MV-4-11 (cell line): ENCODE data around the gene TM4SF5.
A peak's percentile ranks its signal among the peaks of the same experiment; 100 is the strongest.
"Not testable (repeated sequence)": the region's sequence is repeated elsewhere in the genome, so short reads cannot be mapped to it uniquely, and the experiment has no call there.

Experiments used
- DNase-seq: peaks from one replicate; lab custom pipeline; 2025; lab: John Stamatoyannopoulos, UW

TM4SF5 gene

GRCh38 chr17:4789951-4790704 is 18.4 kb downstream of the TM4SF5 start:
- DNase-seq, result peak; percentile 66

GRCh38 chr17:4790705-4791088 is 19.0 kb downstream of the TM4SF5 start:
- DNase-seq, result no peak

GRCh38 chr17:4795168-4795567 is 23.5 kb downstream of the TM4SF5 start:
- no peak for DNase-seq

DNA sequence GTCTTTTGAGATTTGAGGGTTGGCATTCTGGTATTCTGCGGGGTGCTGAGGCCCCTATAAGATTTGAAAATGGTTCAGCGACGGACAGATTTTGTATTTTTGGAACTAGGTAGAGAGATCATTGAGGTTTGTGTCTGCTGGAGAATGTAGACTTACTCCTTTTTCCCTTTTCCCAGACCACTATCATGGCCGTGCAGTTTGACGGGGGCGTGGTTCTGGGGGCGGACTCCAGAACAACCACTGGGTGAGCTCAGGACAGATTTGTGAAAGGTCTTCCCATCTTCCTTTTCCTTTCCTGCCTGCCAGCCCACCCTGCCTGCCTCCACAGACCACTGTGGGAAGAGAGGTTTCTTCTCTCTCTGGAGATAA is 24.9 kb downstream of the TM4SF5 start:
- DNase-seq, result no peak

GRCh38 chr17:4800462-4801196 is 28.9 kb downstream of the TM4SF5 start:
- DNase-seq, result no peak

DNA sequence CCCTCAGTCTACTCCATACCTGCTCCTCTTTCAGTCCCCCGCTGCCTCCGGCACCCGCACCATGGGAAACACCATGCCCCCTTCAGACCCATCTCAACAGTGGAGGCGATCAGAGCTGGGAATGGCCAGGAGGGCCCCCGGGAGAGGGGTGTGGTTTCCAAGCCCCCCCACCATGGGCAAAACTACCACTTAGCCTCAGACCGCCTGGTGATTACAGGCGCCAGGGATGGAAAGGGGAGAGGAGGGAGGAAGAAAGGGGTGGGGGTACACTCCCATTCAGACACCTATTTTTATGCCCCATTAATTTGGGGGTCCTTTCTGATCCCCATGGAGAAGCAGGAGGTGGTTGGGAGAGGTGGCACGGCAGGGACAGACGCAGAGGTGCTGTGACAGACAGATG is 30.5 kb downstream of the TM4SF5 start, which contains the start of gene C17orf114:
Gene C17orf114 (minus strand): TSS at position 101 of the 400 bp plus-strand sequence.
- DNase-seq, result no peak

GRCh38 chr17:4806456-4806776 is 34.7 kb downstream of the TM4SF5 start:
- DNase-seq, result no peak

DNA sequence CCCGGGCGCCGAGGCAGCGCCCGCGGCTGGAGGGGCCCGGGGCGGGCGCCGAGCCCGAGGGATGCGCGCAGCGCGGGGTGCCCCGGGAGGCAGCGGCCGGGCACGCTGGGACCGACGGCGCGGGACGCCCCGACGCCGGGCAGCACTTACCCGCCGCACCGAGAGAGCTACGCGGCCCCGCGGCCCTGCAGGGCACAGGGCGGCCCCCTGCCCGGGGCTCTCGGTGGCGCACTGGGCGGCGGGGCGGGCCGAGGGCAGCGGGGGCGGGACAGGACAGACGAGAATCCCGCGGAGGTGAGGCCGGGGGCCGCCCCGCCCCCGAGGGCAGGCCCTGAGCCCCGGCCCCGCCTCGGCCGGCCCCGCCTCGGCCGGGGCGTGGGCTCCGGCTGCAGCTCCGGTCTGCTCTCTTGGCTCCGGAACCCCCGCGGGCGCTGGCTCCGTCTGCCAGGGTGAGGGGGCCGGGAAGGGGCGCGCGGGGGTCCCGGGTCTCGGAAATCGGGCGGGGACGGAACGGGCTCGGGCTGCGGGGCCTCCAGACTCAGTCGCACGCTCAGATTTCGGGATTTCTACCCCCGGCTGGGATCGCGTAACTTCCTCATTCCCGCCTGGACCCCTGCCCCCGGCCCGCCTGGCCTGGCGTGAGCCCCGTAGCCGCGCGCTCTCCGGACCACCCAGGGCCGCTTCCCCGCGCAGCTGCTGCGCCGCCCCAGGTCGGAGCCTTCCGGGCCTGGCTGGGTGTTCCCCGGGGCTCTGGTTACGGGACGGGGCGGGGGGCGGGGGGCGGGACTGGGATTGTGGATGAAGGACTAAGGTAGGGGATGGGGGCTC is 35.3 kb downstream of the TM4SF5 start, which contains the start of gene PLD2:
Gene PLD2 (plus strand): TSS at position 376 of the 828 bp plus-strand sequence. CDS start 621 bp downstream, outside the sequence.
- DNase-seq, result peak; percentile 54

GRCh38 chr17:4807605-4808377 is 36.1 kb downstream of the TM4SF5 start:
- DNase-seq, result no peak

GRCh38 chr17:4808378-4808767 is 36.7 kb downstream of the TM4SF5 start:
- no peak for DNase-seq

DNA sequence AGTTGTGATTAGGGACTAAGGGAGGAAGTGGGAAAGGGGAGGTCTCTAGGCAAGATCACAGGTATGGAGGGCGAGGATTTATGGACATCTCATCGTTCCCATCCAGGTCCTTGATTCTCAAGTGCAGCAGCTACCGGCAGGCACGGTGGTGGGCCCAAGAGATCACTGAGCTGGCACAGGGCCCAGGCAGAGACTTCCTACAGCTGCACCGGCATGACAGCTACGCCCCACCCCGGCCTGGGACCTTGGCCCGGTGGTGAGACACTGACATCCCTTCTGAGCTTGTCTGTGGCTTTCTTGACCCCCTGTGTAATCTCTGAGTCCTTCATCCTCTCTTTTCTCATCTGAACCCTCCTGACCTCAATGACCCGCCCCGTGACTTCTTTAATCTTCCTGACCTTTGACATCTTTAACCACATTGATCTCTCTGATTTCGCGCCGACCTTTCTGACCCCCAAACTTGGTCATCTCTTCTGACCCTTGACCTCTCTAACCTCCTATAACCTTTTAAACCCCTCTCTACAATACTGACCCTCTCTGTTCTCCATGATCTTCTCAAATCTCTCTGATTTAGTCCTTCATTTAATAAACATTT is 39.1 kb downstream of the TM4SF5 start:
- no peak for DNase-seq

DNA sequence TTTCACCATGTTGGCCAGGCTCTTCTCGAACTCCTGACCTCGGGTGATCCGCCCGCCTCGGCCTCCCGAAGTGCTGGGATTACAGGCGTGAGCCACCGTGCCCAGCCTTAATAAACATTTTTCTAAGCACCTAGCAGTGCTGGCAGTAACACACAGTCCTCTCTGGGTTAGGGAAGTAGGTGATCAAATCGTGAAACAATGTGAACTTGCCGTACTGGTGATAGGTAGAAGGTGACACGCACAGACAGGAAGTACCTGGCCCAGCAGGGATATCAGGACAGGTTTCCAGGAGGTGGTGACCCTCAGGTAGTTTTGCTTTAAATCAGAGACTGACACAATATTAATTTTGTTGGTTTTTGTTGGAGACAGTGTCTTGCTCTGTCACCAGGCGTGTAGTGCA is 39.8 kb downstream of the TM4SF5 start:
- DNase-seq, result no peak

- DNase-seq, result no peak
Measured at GRCh38 chr17:4812690-4813089, 41.0 kb downstream of the TM4SF5 start.

DNA sequence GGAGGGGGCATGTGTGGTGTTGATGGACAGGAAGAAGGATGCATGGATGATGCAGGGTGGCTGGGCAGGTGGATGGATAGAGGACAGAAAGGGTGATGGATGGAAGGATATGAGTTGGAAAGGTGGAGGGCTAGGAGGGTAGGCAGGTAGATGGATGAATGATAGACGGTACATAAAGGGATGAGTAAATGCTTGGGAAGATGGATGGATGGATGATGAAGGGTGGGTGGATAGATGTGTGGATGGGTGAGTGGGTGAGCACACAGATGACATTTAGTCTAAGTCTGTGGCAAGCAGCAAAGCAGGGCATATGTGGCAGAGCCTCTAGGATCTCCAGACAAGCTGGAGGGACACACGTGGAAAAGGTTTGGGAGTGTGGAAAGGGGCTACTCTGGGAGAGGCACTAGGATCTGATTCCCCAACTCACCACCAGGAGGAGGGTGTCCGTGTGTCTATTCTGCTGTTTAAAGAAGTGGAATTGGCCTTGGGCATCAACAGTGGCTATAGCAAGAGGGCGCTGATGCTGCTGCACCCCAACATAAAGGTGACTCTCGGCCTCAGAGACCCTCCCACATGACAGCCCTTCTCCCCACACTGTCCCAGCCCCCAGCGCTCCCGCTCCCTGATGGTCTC is 43.5 kb downstream of the TM4SF5 start:
- DNase-seq, result no peak

DNA sequence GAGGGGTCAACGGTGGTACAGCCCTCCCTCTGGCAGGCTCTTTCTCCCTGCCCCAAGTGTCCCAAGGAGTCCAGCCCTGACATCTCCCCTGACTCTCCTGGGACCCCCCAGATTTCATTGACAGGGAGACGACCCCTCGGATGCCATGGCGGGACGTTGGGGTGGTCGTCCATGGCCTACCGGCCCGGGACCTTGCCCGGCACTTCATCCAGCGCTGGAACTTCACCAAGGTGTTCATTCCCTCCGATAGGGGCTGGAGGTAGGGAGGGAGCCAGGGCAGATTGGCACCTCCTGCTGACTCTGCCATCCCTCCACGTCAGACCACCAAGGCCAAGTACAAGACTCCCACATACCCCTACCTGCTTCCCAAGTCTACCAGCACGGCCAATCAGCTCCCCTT is 45.1 kb downstream of the TM4SF5 start:
- DNase-seq, result no peak

GRCh38 chr17:4818276-4818675 is 46.6 kb downstream of the TM4SF5 start:
- DNase-seq, result no peak

GRCh38 chr17:4822835-4823234 is 51.1 kb downstream of the TM4SF5 start:
- DNase-seq, result no peak

GRCh38 chr17:4823373-4824089 is 51.8 kb downstream of the TM4SF5 start:
- DNase-seq, result no peak

GRCh38 chr17:4827399-4827798 is 55.7 kb downstream of the TM4SF5 start:
- no peak for DNase-seq

DNA sequence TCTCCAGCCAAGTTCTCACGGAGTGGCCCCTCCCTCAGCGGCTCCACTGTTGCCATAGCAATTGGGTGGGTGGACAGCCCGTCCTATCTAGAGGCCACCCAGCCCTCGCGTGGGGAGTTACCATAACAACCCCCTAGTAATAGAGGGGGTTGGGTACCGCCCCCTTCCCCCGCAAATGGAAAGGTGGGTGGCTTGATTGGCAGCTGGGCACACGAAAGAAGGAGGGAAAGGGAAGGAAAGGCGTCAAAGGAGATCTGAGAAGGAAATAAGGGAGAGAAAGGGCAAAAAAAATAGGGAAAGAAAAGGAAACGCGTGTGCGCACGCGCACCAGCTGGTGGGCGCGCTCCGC is 61.1 kb downstream of the TM4SF5 start:
- DNase-seq, result not testable (repeated sequence)
